PC-3 (cell line): ENCODE results near the gene CHD6.

Experiments
- CTCF ChIP-seq: fragments of 300-600 bp; sonication (generic); conservative IDR thresholded peaks from 2 replicates; pipeline ENCODE4 v1.5.1; 2017; ENCODE audit warnings: antibody characterized with exemption, low read depth, mild to moderate bottlenecking, low read length
- EZH2 ChIP-seq: fragments of 300-600 bp; sonication (generic); IDR thresholded peaks from one replicate; pipeline ENCODE4 v1.6.1; 2017; ENCODE audit warnings: antibody characterized with exemption, mild to moderate bottlenecking, low read length; ENCODE audit not compliant: unreplicated experiment
- EZH2phosphoT487 ChIP-seq: fragments of 300-600 bp; sonication (generic); IDR thresholded peaks from 2 replicates; pipeline ENCODE4 v1.6.1; 2018; ENCODE audit warnings: mild to moderate bottlenecking, antibody characterized with exemption, low read length, borderline replicate concordance

GRCh38 chr20:41508335-41508734, 109.8 kb downstream of the CHD6 start:
- TF ChIP-seq EZH2: no peak
- no peak for TF ChIP-seq CTCF
- TF ChIP-seq EZH2phosphoT487: no peak
